CMK (cell line): Measurements from ENCODE around the gene SLC8A1.

Source experiments
- DNase-seq: peaks from one replicate; pipeline ENCODE4 v3.0.0-alpha.2; 2010; ENCODE audit warnings: low read depth

The SLC8A1 gene

GRCh38 chr2:40192864-40193669 lies 258.8 kb downstream of the SLC8A1 start:
- DNase-seq: no peak

DNA sequence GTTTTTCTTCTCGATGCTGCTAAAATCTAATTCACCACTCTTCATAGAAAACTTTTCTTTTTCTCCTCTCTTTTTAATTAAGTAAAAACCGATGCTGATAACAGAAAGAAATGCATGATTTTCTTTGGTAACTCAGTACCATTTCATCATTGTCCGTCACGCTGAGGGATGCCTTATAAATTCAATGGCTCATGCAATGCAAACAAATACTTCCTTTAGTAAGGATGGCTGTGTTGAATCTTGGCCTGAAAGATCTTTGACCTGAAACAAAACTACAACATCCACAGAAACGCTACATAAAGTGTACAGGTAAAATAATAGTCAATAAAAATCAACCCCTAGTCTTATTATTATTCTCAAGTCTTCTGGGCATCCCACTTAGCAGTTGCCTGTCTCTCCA lies 261.4 kb downstream of the SLC8A1 start:
- DNase-seq: no peak

- DNase-seq: no peak
Observed at GRCh38 chr2:40189881-40190280, 262.0 kb downstream of the SLC8A1 start.

DNA sequence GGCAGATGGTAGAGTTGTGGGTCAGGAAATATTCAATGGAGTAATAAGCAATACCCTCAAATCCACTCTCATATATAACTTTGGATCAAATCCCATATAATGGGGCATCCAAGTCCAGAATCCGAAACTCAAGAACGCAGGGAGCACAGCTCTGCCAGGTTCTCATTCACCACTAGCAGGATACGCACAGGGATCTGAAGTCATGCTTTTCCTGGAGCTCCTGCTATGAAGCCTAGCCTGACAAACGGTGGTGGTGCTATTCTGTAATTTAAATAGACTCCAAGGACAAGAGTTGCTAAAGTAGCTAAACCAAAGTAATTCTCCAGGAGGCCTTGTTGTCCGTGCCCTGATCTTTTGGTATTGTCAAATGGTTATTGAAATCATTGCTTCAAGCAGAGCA lies 264.8 kb downstream of the SLC8A1 start:
- no peak for DNase-seq

DNA sequence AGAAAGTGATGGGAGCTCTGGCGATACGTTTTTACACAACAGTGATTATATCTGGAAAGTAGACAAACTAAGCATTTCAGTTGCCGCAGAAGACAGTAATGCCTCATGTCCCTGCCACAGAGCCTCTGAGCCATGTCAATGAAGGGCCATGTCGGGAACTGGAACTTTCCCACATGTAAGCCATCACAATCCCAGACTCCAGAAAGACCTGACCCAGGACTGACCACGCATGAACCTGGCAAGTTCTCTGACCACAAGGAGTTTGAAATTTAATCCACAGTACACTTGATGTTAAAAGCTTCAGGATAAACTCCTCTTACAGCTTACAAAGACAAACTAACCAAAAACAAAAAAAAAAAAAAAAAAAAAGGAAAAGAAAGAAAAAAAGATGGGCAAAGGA lies 267.3 kb downstream of the SLC8A1 start:
- DNase-seq: no peak

GRCh38 chr2:40181855-40182254 lies 270.0 kb downstream of the SLC8A1 start:
- no peak for DNase-seq

- DNase-seq: no peak
Observed at GRCh38 chr2:40179801-40180200, 272.1 kb downstream of the SLC8A1 start.

DNA sequence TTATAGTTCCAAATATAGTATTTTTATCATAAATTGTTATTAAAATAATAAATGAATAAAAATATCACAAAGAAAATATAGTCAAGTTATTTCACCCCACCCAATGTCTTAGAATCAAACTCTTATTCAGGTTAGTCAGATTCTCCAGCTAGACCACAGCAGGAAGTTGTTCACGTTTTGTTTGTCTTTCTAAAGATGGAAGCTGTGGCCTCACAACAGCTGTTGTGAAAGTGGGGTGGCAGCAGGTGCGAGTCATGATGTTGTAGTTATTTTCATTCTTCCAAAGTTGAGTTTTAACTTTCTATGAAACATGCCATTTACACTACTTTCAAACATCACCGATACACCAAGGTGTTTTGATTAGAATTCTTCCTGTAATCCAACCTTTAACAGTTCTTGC lies 272.9 kb downstream of the SLC8A1 start:
- no peak for DNase-seq

- DNase-seq: no peak
Observed at GRCh38 chr2:40178171-40178778, 273.6 kb downstream of the SLC8A1 start.

GRCh38 chr2:40177366-40177765 lies 274.5 kb downstream of the SLC8A1 start:
- DNase-seq: no peak

- DNase-seq: no peak
Observed at GRCh38 chr2:40173276-40173675, 278.6 kb downstream of the SLC8A1 start.

DNA sequence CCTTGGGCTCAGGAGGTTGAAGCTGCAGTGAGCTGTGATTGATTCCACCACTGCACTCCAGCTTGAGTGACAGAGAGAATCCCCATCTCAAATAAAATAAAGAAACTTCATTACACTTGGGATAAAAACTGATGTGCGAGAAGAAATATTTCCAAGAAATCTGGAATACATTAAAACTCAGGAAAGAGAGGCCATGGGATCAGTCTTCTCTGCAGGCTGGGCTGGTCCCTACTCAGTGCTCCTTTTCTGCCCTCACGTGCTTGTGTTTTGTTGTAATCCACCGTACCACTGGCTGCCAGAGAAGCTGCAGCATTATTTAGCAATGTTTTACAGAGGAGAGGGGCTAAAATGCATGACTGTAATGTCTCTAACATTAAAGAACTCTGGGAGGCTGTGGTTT lies 282.0 kb downstream of the SLC8A1 start:
- no peak for DNase-seq

DNA sequence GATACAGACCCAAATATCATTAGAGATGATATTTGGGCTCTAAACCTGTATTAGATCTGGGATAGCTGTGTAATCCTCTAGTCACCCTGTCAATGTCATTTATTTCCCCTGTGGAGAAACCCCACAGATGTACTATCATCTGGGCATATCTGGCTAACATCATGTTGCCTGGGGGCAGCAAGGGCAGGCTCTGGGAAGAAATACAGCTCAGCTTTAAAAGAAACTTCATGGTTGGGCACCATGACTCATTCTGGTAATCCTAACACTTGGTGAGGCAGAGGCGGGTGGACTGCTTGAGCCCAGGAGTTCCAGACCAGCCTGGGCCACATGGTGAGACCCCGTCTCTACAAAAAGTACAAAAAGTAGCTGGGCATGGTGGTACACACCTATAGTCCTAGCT lies 282.5 kb downstream of the SLC8A1 start:
- no peak for DNase-seq

DNA sequence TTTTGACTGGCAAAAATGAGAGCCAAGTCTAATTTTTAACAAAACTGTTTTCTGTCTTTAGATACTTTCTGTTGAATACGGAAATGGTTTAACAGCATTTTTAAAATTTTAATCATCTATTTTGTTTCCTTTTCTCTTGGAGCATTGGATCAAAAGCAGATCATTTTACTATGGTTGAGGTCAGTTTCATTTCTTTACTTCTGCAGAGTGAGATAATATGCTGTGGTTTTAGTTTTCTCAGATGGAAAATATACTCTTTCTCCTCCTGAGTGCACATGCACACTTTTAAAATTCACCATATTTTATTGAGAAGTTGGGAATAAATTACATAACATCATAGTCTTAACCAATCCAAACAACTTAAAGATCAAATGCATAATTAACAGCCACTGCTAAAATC lies 283.3 kb downstream of the SLC8A1 start:
- DNase-seq: no peak

GRCh38 chr2:40168032-40168431 lies 283.9 kb downstream of the SLC8A1 start:
- no peak for DNase-seq

DNA sequence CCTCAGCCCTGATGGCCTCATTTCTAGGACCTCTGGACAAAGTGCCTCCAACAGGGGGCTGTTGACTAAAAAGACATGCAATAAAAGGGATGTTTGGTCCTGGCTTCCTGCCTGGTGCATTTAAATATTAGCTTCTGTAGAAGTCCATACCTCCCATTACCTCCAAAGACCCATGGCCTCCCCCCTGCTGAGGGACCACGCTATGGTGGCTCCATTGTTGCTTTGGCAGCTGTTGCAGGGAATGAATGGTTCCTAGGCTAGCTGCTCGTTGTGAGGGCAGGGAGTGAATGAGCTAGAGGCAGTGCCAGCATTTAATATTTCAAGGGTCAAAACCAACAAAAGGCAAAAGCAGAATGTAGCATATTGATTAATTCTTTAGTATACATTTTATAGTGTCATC lies 285.9 kb downstream of the SLC8A1 start:
- no peak for DNase-seq

DNA sequence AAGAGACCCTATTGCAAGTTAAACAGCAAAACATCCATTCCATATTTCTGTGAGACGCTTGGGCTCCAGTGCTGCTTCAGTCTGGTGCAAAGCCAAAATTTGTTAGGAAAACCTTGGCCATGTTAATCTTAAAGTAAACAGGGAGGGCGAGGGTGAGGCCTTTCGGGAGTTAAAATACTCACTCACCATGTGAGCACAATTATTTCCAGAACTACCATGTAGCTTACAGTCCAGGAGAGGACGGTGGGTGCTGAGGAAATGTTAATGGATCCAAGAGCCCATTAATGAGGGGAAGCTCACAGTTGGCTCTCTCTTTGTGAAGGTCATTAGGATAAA lies 286.4 kb downstream of the SLC8A1 start:
- DNase-seq: no peak

DNA sequence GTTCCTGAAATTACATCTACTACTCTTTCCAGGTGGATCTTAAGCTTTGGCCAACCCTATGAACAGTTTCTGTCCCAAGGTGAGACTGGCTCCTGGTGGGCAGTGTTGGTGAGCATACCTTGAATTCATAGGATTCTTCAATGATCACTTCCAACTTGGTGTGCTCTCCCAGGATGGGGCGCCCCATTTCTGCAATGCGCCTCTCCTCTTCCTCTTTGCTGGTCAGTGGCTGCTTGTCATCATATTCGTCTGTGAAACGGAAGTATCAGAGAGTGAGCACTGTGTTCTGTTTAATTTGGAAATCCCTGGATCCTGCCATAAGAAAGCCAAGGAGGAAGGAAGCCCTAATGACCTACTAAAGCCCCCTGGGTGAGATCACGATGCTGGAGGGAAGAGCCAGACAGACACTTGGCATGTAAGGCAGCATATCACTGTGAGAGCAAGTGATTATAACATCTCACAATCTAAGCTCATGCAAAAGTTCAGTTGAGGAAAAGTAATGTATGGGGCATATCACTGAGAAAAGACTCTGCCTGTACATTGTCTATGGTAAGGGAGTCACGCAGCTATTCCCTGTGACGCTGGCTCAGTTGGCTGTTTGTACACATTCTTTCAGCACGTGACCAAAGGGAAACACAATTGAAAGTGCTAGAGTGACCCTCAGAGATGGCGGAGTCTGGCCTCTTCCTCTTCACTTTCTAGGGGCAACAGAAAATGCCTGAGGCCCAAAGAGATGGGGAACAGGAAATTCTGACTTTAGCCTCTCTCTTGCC lies 287.0 kb downstream of the SLC8A1 start:
- no peak for DNase-seq

DNA sequence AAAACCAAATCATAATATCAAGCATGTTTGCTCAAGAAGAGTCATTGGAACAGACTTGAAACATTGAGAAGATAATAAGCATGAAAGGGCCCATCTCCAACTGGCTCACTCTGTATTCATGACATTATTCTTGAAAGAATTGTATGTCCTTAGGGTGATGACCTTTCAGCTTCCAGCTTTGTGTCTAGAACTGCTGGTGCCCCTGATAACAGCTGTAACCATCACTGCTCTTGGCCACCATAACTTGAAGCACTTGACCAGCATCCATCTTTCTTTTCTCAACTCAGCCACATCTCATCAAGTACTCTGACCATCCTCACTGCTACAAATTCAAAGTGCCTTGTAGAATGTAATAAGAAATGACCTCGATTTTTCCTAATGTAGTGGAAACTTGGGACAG lies 289.9 kb downstream of the SLC8A1 start:
- DNase-seq: no peak

GRCh38 chr2:40160751-40161218 lies 291.1 kb downstream of the SLC8A1 start:
- DNase-seq: no peak

- DNase-seq: no peak
Observed at GRCh38 chr2:40159333-40159732, 292.6 kb downstream of the SLC8A1 start.

GRCh38 chr2:40158781-40159180 lies 293.1 kb downstream of the SLC8A1 start:
- no peak for DNase-seq

GRCh38 chr2:40155728-40156127 lies 296.2 kb downstream of the SLC8A1 start:
- no peak for DNase-seq
